GM21723 (cell line): ENCODE results near the gene SUPT4H1.
A peak's percentile ranks its signal among the peaks of the same experiment; 100 is the strongest.

Experiments
- ATAC-seq: cut with Tn5 transposase; IDR thresholded peaks from one replicate; pipeline ENCODE4 v1.9.1; 2021; ENCODE audit warnings: mild to moderate bottlenecking, moderate library complexity; ENCODE audit not compliant: unreplicated experiment

The SUPT4H1 gene

GRCh38 chr17:58365185-58365979 lies 13.4 kb upstream of the SUPT4H1 start:
- ATAC-seq, result no peak

- ATAC-seq, result no peak
Measured at GRCh38 chr17:58364270-58364942, 12.4 kb upstream of the SUPT4H1 start.

- ATAC-seq, result no peak
Measured at GRCh38 chr17:58363457-58364185, 11.6 kb upstream of the SUPT4H1 start.

DNA sequence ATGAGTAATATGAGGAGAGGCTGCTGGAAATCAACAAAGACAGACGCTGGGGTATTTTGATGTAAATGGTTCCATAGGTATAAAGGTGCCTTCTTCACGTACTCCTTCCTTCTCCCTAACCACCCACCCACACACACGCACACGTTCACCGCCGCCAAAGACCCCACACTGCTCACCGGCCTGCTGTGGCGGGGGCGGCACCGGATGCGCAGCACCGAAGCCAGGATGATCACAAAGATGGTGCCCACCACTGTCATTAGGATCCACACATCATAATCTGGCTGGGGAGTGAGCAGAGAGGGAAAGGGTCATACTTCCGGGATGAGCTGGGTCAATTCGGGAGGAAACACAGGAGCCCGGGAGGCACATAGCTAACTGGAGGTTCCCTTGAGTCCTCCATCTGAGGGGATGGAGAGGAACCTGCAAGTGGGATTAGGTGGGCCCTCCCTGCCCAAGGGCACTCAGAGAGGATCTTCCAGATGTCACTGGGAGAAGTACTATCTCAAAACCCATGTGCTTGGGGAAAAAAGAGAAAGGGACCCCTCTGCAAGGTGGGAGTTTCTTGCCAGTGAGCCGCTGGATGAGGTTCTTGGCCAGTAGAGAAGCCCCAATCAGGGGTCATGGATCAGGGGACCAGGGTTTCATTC lies 10.5 kb upstream of the SUPT4H1 start:
- no peak for ATAC-seq

DNA sequence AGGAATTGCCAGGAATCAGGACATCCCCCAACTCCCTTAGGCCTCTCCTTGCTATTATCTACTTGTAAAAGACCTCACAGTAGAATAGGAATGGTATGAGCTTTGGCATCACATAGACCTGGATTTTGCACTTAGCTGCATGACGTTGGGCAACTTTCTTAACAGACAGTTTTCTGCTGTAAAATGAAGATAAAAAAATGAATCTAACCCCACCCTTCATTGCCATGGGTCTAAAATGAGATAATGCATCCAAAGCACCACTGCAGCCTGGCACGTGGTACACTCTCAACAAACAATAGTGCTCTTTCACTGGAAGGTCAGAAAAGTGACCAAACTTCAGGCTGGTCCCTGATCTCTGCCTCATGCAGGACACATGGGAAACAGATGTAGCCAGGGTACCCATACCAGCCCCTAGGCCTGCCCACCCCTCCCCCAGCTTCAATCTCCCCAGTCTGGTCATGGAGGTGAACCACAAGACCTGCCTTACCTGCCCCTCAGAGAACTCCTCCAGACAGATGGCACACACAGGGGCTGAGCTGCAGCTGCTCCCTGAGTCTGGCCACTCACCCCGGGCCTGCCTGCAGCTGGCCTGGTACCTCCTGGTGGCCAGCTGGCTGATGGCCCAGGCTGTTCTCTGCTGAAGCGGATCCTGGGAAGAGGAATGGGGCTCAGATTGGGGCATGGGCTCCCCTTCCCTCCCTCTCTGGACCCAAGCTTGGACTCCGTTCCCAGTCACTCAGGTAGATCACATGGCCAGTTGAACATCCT lies 8.5 kb upstream of the SUPT4H1 start:
- no peak for ATAC-seq

DNA sequence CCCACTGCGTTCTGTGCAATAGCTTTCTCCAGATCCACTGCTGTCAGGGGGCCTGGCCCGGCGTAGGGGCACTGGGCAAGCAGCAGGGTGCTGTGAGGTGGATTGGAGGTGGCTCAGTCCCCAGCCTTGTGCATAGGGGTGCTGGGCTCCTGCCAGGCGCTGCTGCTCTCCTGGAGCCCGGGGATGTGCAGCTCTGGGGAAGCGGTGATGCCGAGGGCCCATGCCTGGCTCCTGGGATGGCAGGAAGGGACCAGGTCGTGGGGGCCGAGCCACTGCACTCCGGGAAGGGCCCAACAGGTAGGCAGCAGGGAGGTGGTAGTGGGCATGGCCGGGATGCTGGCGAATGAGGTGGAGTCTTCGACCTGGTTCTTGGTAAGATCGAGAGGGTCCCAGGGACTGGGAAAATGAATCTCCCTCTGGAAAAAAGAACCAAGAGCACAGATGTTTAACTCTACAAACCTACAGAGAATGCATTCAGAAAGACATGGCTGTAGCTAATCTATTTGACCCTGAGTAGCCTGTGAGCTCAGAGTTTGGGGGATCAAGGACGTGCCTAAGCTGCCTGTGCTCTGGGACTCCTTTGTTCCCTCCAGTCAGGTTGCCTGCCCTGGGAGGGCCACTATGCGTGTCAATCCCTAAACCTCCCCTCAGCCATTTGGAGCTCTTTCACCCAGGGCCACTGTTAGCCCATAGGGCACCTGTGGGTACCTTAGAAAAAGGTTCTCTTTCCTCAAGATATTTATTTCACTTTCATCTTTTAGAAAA lies 6.6 kb upstream of the SUPT4H1 start:
- ATAC-seq, result no peak

- ATAC-seq, result no peak
Measured at GRCh38 chr17:58357312-58358297, 5.6 kb upstream of the SUPT4H1 start.

DNA sequence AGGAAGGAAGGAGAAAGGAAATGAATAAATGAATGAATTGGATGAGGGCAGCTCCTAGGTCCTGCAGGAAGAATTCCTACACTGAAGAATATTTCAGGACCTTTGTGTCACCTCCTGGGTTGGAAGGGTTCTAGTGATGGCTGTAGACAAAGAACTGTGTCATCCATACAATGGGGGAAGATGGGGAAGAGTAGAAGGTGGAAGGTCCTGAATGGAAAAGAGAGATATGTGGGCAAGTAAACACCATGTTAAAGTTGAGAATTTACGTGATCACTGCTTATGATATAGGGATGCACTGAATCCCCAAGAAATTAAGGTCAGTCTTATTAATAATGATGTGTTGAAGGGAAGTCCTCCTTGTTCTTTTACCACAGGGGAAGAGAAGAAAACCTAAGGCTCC lies 4.2 kb upstream of the SUPT4H1 start:
- ATAC-seq, result no peak

DNA sequence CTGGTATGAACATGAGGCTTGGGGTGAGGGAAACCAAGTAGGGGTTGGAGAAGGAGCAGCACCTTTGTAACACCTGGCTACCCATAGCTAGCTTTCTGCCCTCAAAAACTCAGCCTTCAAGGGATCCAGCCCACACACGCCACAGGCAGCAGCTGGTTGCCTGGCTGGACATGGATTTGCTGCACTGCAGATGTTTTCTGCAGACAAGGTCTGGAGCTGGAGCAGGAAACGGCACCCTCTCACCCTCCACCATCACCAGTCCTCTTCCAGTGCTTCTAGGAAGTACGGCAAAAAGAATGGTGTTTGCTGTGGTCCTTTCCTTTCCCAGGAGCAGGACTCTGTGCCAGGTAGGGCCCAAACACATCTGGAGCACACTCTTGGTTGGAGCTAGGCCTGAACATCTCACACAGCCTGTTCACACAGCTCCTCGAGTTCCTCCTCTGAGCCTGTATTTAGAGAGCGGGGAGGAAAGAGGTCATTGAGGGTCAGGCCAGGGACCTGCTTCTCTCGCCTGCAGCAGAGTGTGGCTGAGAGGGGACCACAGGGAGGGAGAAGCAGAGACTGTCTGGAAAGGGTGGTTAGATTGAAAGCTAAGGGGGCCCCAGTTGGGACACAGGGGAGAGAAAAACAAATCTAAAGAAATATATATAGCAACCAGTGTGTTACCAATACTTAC lies 2.7 kb upstream of the SUPT4H1 start:
- no peak for ATAC-seq

DNA sequence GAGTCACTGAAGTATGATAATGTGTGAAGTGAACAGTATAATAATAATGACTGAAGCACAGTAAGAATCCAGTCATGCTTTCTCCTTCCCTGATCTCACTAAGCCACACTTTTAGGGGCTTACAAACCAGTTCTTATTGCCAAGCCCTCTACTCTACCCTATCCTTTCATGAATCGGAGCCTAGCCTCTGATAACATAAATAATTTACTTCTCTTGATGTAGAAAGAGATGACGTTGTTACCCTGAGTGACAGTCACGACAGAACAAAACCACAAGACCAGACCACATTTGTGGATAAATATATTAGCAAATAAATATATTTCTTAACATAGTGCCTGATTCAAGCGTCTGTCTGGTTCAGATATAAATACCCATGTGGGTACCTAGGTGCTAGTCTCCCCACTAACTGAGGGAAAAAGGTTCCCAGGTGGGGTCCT lies 1.4 kb upstream of the SUPT4H1 start:
- ATAC-seq, result no peak

- ATAC-seq, result no peak
Measured at GRCh38 chr17:58352596-58353388, 791 bp upstream of the SUPT4H1 start.

DNA sequence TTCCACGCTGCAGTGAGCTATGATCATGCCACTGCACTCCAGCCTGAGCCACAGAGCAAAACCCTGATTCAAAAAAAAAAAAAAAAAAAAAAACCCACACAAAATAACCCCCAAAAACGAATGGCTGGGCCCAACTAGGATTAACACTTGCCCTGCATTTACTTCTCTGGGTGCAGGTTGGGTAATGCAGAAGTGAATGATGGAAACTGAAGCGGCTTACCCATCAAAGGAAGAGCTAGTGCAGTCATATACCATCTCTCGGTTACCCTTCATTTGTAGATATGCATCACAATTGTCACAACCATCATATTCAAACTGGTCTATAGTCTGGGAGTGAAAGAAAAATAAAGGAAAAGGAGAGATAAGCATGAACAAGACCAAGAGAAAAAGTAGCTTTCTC lies 819 bp downstream of the SUPT4H1 start:
- ATAC-seq, result no peak

DNA sequence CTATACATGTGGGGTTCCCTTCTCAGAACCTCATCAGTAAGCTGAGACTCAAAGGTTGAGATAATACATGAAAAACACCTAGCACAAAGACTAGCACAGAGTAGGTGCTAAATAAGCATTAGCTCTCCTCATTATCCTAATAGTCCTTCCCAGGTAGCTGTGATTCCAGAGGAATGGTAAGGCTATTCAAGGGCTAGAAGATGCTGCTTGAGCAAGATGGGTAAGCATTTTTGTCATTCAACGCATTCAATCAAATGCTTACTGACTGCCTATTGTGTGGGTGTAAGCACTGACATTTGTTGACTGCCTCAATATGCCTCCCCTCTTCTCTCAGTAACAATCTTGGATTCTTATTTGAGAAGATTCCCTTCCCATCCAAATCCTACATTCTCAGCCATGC lies 4.0 kb downstream of the SUPT4H1 start:
- no peak for ATAC-seq

DNA sequence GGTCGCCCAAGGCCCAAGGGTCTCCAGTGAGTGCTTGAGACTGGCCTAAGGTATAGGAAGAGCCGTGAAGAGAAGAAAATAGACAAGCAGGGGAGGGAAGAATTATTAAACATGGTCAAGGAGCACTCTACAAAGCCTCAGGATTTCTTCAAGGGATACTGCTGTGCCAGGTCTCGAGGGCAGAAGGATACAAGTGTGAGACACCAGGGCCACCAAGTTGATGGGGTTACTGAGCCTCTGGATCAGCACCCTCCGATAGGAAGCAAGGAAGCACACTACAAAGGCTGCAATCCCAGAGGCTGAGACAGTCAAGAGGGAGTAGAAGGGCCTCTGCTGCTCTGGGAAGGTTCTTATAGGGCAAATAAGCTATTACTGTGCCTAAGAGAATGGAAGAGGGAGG lies 6.5 kb downstream of the SUPT4H1 start:
- ATAC-seq, result no peak

- peak; percentile 55 for ATAC-seq
Measured at GRCh38 chr17:58344791-58345157, 7.2 kb downstream of the SUPT4H1 start.

GRCh38 chr17:58344047-58344790 lies 7.8 kb downstream of the SUPT4H1 start:
- ATAC-seq, result peak; percentile 83

GRCh38 chr17:58343131-58343530 lies 8.9 kb downstream of the SUPT4H1 start:
- no peak for ATAC-seq
